Activated T-helper 1 cell treated with anti-CD3 and anti-CD28 coated beads, Interleukin-12 subunit alpha, Interleukin-12 subunit beta, Interleukin-2, Interleukin-4 antibody, amounts not matched to agents 30 ng/mL and 10 ng/mL and 1 ng/mL, durations not matched to agents 14 hours and 24 hours and 36 hours (primary cell): Measurements from ENCODE around the gene ODAD3. TPM values are rescaled to one million over a fixed set of nuclear protein-coding genes. Genes with fewer than 3 reads are reported as not detected.
"Not testable (repeated sequence)": the region's sequence is repeated elsewhere in the genome, so short reads cannot be mapped to it uniquely, and the experiment has no call there.

Experiments used
- DNase-seq: peaks from one replicate; pipeline ENCODE4 v3.0.0; 2021; ENCODE audit warnings: low spot score
- H3K27ac Mint-ChIP-seq: one replicate; pipeline ENCODE4 v1.8.0; 2021; ENCODE audit warnings: mild to moderate bottlenecking, mixed read lengths
- H3K27me3 Mint-ChIP-seq: one replicate; pipeline ENCODE4 v1.8.0; 2022; ENCODE audit warnings: mild to moderate bottlenecking, moderate library complexity, mixed read lengths; ENCODE audit not compliant: insufficient read depth
- H3K36me3 Mint-ChIP-seq: one replicate; pipeline ENCODE4 v1.8.0; 2021; ENCODE audit warnings: low read depth, mixed read lengths
- H3K4me1 Mint-ChIP-seq: one replicate; pipeline ENCODE4 v1.8.0; 2021; ENCODE audit warnings: low read depth, mixed read lengths
- H3K4me3 Mint-ChIP-seq: one replicate; pipeline ENCODE4 v1.8.0; 2021; ENCODE audit warnings: mild to moderate bottlenecking, moderate library complexity, mixed read lengths
- H3K9me3 Mint-ChIP-seq: one replicate; pipeline ENCODE4 v1.8.0; 2021; ENCODE audit warnings: mixed read lengths
- intact Hi-C: fragments of 100-400 bp; cut with micrococcal nuclease; formaldehyde crosslinking; loops from one replicate; pipeline ENCODE4 v1.15.1; 2024
- total RNA-seq: library from RNA; stranded (reverse); gene quantifications from 2 replicates; pipeline ENCODE4 v1.2.3, GENCODE V29; 2022

Gene ODAD3
- total RNA-seq, 1 donor from 2014 or later = not detected

DNA sequence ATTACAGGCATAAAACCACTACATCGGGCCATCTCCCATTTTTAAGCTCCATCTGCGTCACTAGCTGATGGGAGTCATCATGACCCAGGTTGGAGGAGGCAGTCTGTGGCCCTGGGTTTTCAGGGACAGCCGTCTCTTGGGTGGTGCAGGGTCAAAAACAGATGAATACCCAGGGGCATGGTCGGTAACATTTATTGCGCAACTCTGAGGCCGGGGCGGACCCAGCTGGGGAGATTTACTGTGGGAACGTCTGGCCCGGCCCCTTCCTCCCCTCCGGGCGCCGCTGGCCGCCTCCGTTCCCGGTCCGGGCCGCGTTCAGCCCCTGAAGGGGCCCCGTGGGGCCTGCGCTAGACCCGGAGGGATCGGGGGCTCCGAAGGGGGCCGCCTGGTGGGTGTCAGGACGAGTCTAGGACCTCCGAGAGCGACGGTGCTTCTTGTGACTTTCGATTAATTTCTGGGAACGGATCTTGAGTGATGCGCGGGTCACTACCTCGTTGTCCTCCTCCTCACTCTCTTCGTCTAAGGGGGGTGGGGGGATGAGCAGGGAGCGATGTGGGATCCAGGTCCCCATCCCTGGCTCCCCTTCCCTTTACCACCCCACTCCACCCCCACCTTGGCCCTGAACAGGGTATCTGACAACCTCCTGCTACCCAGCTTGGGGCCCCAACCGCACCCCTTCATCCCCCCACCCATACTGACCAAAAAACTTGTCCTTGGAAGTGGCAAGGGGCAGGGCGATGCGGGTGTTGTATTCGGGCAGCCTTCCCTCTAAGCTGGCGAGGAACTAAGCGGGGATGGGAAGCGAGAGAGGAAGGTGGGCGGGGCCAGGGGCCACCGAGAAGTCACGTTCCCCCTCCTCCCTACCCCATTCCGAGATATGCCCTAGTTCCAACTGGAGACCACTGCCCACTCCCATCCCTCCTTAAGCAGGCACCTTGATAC, 14.2 kb downstream of the ODAD3 start:
- peaks cover 65% of the 10 kb centered on the region for H3K27me3 Mint-ChIP-seq
- DNase-seq = no peak
- H3K27ac Mint-ChIP-seq = no peak overlapping the region
- no peaks in the 10 kb centered on the region for H3K9me3 Mint-ChIP-seq
- peaks cover 31% of the 10 kb centered on the region for H3K4me1 Mint-ChIP-seq
- H3K36me3 Mint-ChIP-seq = no peaks in the 10 kb centered on the region
- H3K4me3 Mint-ChIP-seq = peak overlapping the region; percentile 68
- intact Hi-C loops = loop anchor here (5.0 kb wide), 1 partner anchor 62 kb away; the partner anchor contains the start of gene ELAVL3

GRCh38 chr19:11418549-11419506, 16.1 kb downstream of the ODAD3 start, which contains the start of gene RGL3:
Gene RGL3 (minus strand): TSS chr19:11419314. CDS start chr19:11419278, 36 bp downstream.
- peaks cover 62% of the 10 kb centered on the region for H3K27me3 Mint-ChIP-seq
- H3K4me3 Mint-ChIP-seq = no peak within 1 kb of the TSS
- no peak within 1 kb of the TSS for H3K27ac Mint-ChIP-seq
- H3K4me1 Mint-ChIP-seq = peaks cover 31% of the 10 kb centered on the region
- intact Hi-C loops = no loop called here
- no peak for DNase-seq
- H3K36me3 Mint-ChIP-seq = no peaks in the 10 kb centered on the region
- no peaks in the 10 kb centered on the region for H3K9me3 Mint-ChIP-seq

DNA sequence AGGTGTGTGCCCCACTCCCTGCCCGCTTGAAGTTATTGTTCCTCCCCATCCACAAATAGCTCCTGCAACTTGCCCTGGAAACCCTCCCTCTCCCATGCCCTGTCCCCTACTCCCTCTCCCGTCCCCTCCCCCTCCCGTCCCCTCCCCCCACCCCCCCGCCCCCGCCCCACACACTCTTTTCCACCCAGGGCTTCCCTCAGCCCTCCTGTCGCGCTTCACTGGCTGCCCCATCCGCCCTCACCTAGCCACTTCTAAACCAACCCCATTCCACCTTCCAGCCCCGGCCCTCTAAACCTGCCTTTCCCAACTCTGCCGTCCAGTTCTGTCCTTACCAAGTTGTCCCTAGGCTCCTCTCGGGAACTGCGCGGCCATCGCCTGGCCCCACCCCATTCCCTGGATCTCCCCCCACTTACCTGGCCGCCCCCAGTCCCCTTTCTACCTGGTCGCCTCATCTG, 16.8 kb downstream of the ODAD3 start:
- Mint-ChIP-seq H3K27me3 (peaks cover 56% of the 10 kb centered on the region), H3K36me3 (no peaks in the 10 kb centered on the region), H3K4me1 (peaks cover 26% of the 10 kb centered on the region), H3K4me3 (no peak overlapping the region), H3K27ac (no peak overlapping the region), H3K9me3 (no peaks in the 10 kb centered on the region)
- DNase-seq = no peak
- intact Hi-C loops = no loop called here

- no peaks in the 10 kb centered on the region for H3K9me3 Mint-ChIP-seq
- no peak overlapping the region for H3K27ac Mint-ChIP-seq
- H3K27me3 Mint-ChIP-seq = peaks cover 43% of the 10 kb centered on the region
- intact Hi-C loops = no loop called here
- no peaks in the 10 kb centered on the region for H3K36me3 Mint-ChIP-seq
- H3K4me1 Mint-ChIP-seq = peaks cover 14% of the 10 kb centered on the region
- H3K4me3 Mint-ChIP-seq = no peak overlapping the region
- no peak for DNase-seq
Measured at GRCh38 chr19:11416346-11417052, 18.4 kb downstream of the ODAD3 start.

DNA sequence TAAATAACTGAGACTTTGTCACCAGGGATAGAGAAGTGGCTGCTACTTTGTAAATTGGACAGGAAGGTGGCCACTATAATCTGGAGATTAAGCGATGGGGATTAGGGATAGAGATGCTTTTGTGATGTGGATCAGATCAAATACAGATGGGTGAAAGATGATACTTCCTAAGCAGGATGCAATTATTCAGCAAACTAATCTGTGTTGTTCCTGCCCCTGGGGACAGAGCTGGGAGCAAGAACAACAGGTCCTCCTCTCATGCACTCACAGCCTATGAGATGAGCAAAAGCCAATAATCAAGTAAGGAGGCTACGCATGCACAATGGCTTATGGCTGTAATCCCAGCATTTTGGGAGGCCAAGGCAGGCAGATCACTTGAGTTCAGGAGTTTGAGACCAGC, 20.4 kb downstream of the ODAD3 start:
- peaks cover 30% of the 10 kb centered on the region for H3K27me3 Mint-ChIP-seq
- no peak overlapping the region for H3K27ac Mint-ChIP-seq
- no peak for DNase-seq
- H3K36me3 Mint-ChIP-seq = no peaks in the 10 kb centered on the region
- H3K9me3 Mint-ChIP-seq = no peaks in the 10 kb centered on the region
- H3K4me1 Mint-ChIP-seq = no peaks in the 10 kb centered on the region
- intact Hi-C loops = no loop called here
- H3K4me3 Mint-ChIP-seq = no peak overlapping the region

GRCh38 chr19:11410682-11411081, 24.2 kb downstream of the ODAD3 start:
- H3K4me3 Mint-ChIP-seq = no peak overlapping the region
- intact Hi-C loops = no loop called here
- no peaks in the 10 kb centered on the region for H3K4me1 Mint-ChIP-seq
- no peak overlapping the region for H3K27ac Mint-ChIP-seq
- H3K27me3 Mint-ChIP-seq = peaks cover 17% of the 10 kb centered on the region
- no peak for DNase-seq
- H3K36me3 Mint-ChIP-seq = no peaks in the 10 kb centered on the region
- no peaks in the 10 kb centered on the region for H3K9me3 Mint-ChIP-seq

DNA sequence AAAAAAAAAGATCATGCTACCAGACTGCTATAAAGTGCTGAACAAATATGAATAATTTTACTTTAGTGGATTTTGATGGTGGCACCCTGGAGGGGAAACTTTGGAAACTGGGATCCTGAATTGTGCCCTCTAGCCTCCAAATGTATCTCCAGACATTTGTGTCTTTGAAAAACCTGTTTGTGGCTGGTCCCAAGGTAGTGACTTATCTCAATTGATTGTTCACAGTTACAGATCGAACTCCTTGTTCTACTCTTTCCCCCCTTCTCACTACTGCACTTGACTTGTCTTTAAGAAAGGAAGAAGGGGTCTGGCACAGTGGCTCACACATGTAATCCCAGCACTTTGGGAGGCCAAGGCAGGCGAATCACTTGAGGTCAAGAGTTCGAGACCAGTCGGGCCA, 26.3 kb downstream of the ODAD3 start:
- no peak for DNase-seq
- H3K4me1 Mint-ChIP-seq = no peaks in the 10 kb centered on the region
- no peaks in the 10 kb centered on the region for H3K36me3 Mint-ChIP-seq
- H3K27ac Mint-ChIP-seq = no peak overlapping the region
- intact Hi-C loops = no loop called here
- peaks cover 15% of the 10 kb centered on the region for H3K27me3 Mint-ChIP-seq
- H3K4me3 Mint-ChIP-seq = no peak overlapping the region
- no peaks in the 10 kb centered on the region for H3K9me3 Mint-ChIP-seq

- DNase-seq, H3K4me1 Mint-ChIP-seq, intact Hi-C loops, H3K27ac Mint-ChIP-seq, H3K36me3 Mint-ChIP-seq, H3K4me3 Mint-ChIP-seq, H3K9me3 Mint-ChIP-seq: not testable (repeated sequence)
- H3K27me3 Mint-ChIP-seq = peaks cover 15% of the 10 kb centered on the region
Measured at GRCh38 chr19:11406703-11407236, 28.2 kb downstream of the ODAD3 start.

GRCh38 chr19:11405846-11406643, 28.9 kb downstream of the ODAD3 start:
- H3K27me3 Mint-ChIP-seq = peaks cover 15% of the 10 kb centered on the region
- no peak for DNase-seq
- no peak overlapping the region for H3K4me3 Mint-ChIP-seq
- H3K4me1 Mint-ChIP-seq = no peaks in the 10 kb centered on the region
- intact Hi-C loops = no loop called here
- H3K9me3 Mint-ChIP-seq = no peaks in the 10 kb centered on the region
- H3K27ac Mint-ChIP-seq = no peak overlapping the region
- H3K36me3 Mint-ChIP-seq = no peaks in the 10 kb centered on the region

GRCh38 chr19:11404588-11405222, 30.2 kb downstream of the ODAD3 start:
- no peak for DNase-seq
- no peaks in the 10 kb centered on the region for H3K36me3 Mint-ChIP-seq
- no peak overlapping the region for H3K4me3 Mint-ChIP-seq
- intact Hi-C loops = no loop called here
- peaks cover 15% of the 10 kb centered on the region for H3K27me3 Mint-ChIP-seq
- no peaks in the 10 kb centered on the region for H3K4me1 Mint-ChIP-seq
- no peaks in the 10 kb centered on the region for H3K9me3 Mint-ChIP-seq
- H3K27ac Mint-ChIP-seq = no peak overlapping the region

- Mint-ChIP-seq H3K9me3 (no peaks in the 10 kb centered on the region), H3K4me3 (no peak overlapping the region), H3K4me1 (no peaks in the 10 kb centered on the region), H3K27me3 (peaks cover 10% of the 10 kb centered on the region), H3K36me3 (no peaks in the 10 kb centered on the region), H3K27ac (no peak overlapping the region)
- intact Hi-C loops = no loop called here
- no peak for DNase-seq
Measured at GRCh38 chr19:11401808-11402543, 32.9 kb downstream of the ODAD3 start.
